Measurements from ENCODE around the gene SLC29A2. TPM values are rescaled to one million over a fixed set of nuclear protein-coding genes. Genes with fewer than 3 reads are reported as not detected.

Gene SLC29A2
- total and polyA plus RNA-seq, 2 donors (not counting 1 experiment from before 2014, with no cell fraction given) = 16.2 to 18.5 TPM

- peaks cover 0 to 64% (median 49%) of the 10 kb centered on the region in 4 experiments for H3K27me3 ChIP-seq (replicated peaks in 1 of 4; ENCODE audit: control extremely low read depth in 1 of 4, control insufficient read depth in 3 of 4, insufficient read depth in 4 of 4, low read length in 3 of 4)
- WGBS (ENCODE audit: insufficient coverage) = 89% methylated on average over 2 of the region's 3 CpGs
- DNase-seq (no peak), ATAC-seq (ENCODE audit: low read depth) (no peak)
- H3K9ac ChIP-seq (ENCODE audit: low read length) = no peak overlapping the region
- no peak overlapping the region for H3K27ac ChIP-seq (ENCODE audit: low read length in 2 of 2)
- TF ChIP-seq CTCF (IDR thresholded peaks at IDR 0.05) (no peak), EZH2 (IDR thresholded peaks at IDR 0.05; ENCODE audit: borderline replicate concordance, insufficient read depth, low read depth, low read length, poor library complexity, severe bottlenecking) (no peak)
- Mint-ChIP-seq H3K9me3 (ENCODE audit: insufficient read depth) (no peaks in the 10 kb centered on the region), H3K4me1 (peaks cover 3% of the 10 kb centered on the region), H3K27ac (no peak overlapping the region), H3K4me3 (no peak overlapping the region), H3K27me3 (peaks cover 54% of the 10 kb centered on the region)
- no peak overlapping the region for H2AFZ ChIP-seq (ENCODE audit: insufficient read depth, low read depth, low read length, poor library complexity, severe bottlenecking)
- intact Hi-C loops (cut with micrococcal nuclease) = no loop called here
- H3K36me3 ChIP-seq (replicated peaks in 1 of 2; ENCODE audit: control extremely low read depth in 1 of 2, control insufficient read depth in 1 of 2, extremely low read depth in 1 of 2, insufficient read depth in 2 of 2, low read length in 1 of 2) = no peaks in the 10 kb centered on the region
- H3K9me3 ChIP-seq (ENCODE audit: control extremely low read depth in 1 of 3, control insufficient read depth in 2 of 3, insufficient read depth in 1 of 3, low read length in 2 of 3) = peaks cover 0 to 42% (median 3%) of the 10 kb centered on the region in 3 donors
- no peak overlapping the region for H3K4me3 ChIP-seq (ENCODE audit: control extremely low read depth in 1 of 5, extremely low read depth in 1 of 5, insufficient read depth in 1 of 5, low read depth in 2 of 5, low read length in 4 of 5)
- ChIA-PET CTCF (interaction anchor here (0.6 to 1.6 kb wide), 3 partner anchors 33 to 529 kb away, joined by 3 to 6 read pairs (median 6); partner anchors contain the start of genes CCDC85B and PELI3), POLR2A (interaction anchor here (0.7 kb wide), 1 partner anchor 53 kb away, joined by 13 read pairs; no protein-coding TSS in a partner anchor)
- no peak overlapping the region for H3K4me2 ChIP-seq (replicated peaks; ENCODE audit: low read depth, low read length, poor library complexity, severe bottlenecking)
- no peaks in the 10 kb centered on the region for H3K79me2 ChIP-seq (ENCODE audit: control insufficient read depth, insufficient read depth, low read length)
- peaks cover 7% of the 10 kb centered on the region for H4K20me1 ChIP-seq (ENCODE audit: control insufficient read depth, insufficient read depth, low read length, poor library complexity, severe bottlenecking)
- H3K4me1 ChIP-seq (ENCODE audit: control insufficient read depth in 2 of 2, insufficient read depth in 2 of 2, low read length in 2 of 2) = peaks cover 8 to 16% of the 10 kb centered on the region in 2 donors
Measured at GRCh38 chr11:66418986-66419308, 47.4 kb upstream of the SLC29A2 start.

- TF ChIP-seq CTCF (IDR thresholded peaks at IDR 0.05) (no peak), EZH2 (IDR thresholded peaks at IDR 0.05; ENCODE audit: borderline replicate concordance, insufficient read depth, low read depth, low read length, poor library complexity, severe bottlenecking) (no peak)
- peaks cover 0 to 68% (median 50%) of the 10 kb centered on the region in 4 experiments for H3K27me3 ChIP-seq (replicated peaks in 1 of 4; ENCODE audit: control extremely low read depth in 1 of 4, control insufficient read depth in 3 of 4, insufficient read depth in 4 of 4, low read length in 3 of 4)
- H3K27me3 Mint-ChIP-seq = peaks cover 60% of the 10 kb centered on the region
Measured at GRCh38 chr11:66418168-66418985, 46.8 kb upstream of the SLC29A2 start.

More at GRCh38 chr11:66418168-66418985, 46.8 kb upstream of the SLC29A2 start:
- Mint-ChIP-seq H3K4me3 (no peak overlapping the region), H3K27ac (peak overlapping the region; percentile 10), H3K4me1 (peaks cover 3% of the 10 kb centered on the region), H3K9me3 (ENCODE audit: insufficient read depth) (no peaks in the 10 kb centered on the region)
- H2AFZ ChIP-seq (ENCODE audit: insufficient read depth, low read depth, low read length, poor library complexity, severe bottlenecking) = no peak overlapping the region
- no peak overlapping the region for H3K4me3 ChIP-seq (ENCODE audit: control extremely low read depth in 1 of 5, extremely low read depth in 1 of 5, insufficient read depth in 1 of 5, low read depth in 2 of 5, low read length in 4 of 5)
- no peaks in the 10 kb centered on the region for H3K79me2 ChIP-seq (ENCODE audit: control insufficient read depth, insufficient read depth, low read length)
- DNase-seq (peak; percentile 60), ATAC-seq (ENCODE audit: low read depth) (no peak)
- H3K27ac ChIP-seq (ENCODE audit: low read length in 2 of 2) = no peak overlapping the region
- no peak overlapping the region for H3K9ac ChIP-seq (ENCODE audit: low read length)
- 9% methylated on average over 14 of the region's 16 CpGs for WGBS (ENCODE audit: insufficient coverage)
- no peaks in the 10 kb centered on the region for H3K36me3 ChIP-seq (replicated peaks in 1 of 2; ENCODE audit: control extremely low read depth in 1 of 2, control insufficient read depth in 1 of 2, extremely low read depth in 1 of 2, insufficient read depth in 2 of 2, low read length in 1 of 2)
- ChIA-PET CTCF (interaction anchor here (1.0 to 1.6 kb wide), 5 partner anchors 10 to 260 kb away, joined by 4 to 10 read pairs (median 6); partner anchors contain the start of genes MRPL11 and PELI3), POLR2A (no interaction called here)
- H3K9me3 ChIP-seq (ENCODE audit: control extremely low read depth in 1 of 3, control insufficient read depth in 2 of 3, insufficient read depth in 1 of 3, low read length in 2 of 3) = peaks cover 0 to 42% (median 3%) of the 10 kb centered on the region in 3 donors
- peaks cover 7% of the 10 kb centered on the region for H4K20me1 ChIP-seq (ENCODE audit: control insufficient read depth, insufficient read depth, low read length, poor library complexity, severe bottlenecking)
- intact Hi-C loops (cut with micrococcal nuclease) = no loop called here
- H3K4me1 ChIP-seq (ENCODE audit: control insufficient read depth in 2 of 2, insufficient read depth in 2 of 2, low read length in 2 of 2) = peaks cover 8 to 16% of the 10 kb centered on the region in 2 donors
- no peak overlapping the region for H3K4me2 ChIP-seq (replicated peaks; ENCODE audit: low read depth, low read length, poor library complexity, severe bottlenecking)

Measured in B cell (primary cell).